CD4-positive, alpha-beta T cell (primary cell): ENCODE data around the gene REL. TPM values are rescaled to one million over a fixed set of nuclear protein-coding genes. Genes with fewer than 3 reads are reported as not detected.

ENCODE experiments used
- ATAC-seq: fragments of 200-7000 bp; cut with Tn5 transposase; one replicate; pipeline ENCODE4 v1.10.0; 2022; ENCODE audit warnings: mild to moderate bottlenecking; ENCODE audit not compliant: poor library complexity
- CTCF ChIA-PET: fragments of 350-600 bp; sonication (Branson Sonifier 250); formaldehyde crosslinking; loops from one replicate; lab custom pipeline; 2021; ENCODE audit warnings: antibody characterized with exemption, inconsistent platforms; lab: Charles Lee
- POLR2A ChIA-PET: fragments of 350-600 bp; sonication (Branson Sonifier 250); formaldehyde crosslinking; loops from one replicate; lab custom pipeline; 2021; ENCODE audit warnings: antibody characterized with exemption, inconsistent platforms; lab: Charles Lee
- DNase-seq, 14 experiments: peaks; one replicate each; pipeline ENCODE4 v3.0.0-alpha.2; 2013 to 2020; ENCODE audit warnings: mixed read lengths in 2 of 14
- H3K27ac ChIP-seq, 2 donors: one replicate each; pipeline versions ENCODE4 v1.5.1 to v1.7.0; 2013; ENCODE audit warnings: low read length in 2 of 2, low read depth in 1 of 2, mild to moderate bottlenecking in 1 of 2
- H3K27me3 ChIP-seq, 2 experiments: 1 replicate in 1 of 2; 2 replicates in 1 of 2; pipeline versions ENCODE4 v1.6.1 to v1.7.0; 2013; ENCODE audit warnings: low read length in 2 of 2, control low read depth in 1 of 2, mild to moderate bottlenecking in 1 of 2, moderate library complexity in 1 of 2; ENCODE audit not compliant: insufficient read depth in 2 of 2, control insufficient read depth in 1 of 2
- H3K36me3 ChIP-seq: one replicate; pipeline ENCODE4 v1.6.1; 2013; ENCODE audit warnings: low read length, control low read depth; ENCODE audit not compliant: insufficient read depth
- H3K4me1 ChIP-seq: one replicate; pipeline ENCODE4 v1.6.1; 2013; ENCODE audit warnings: low read length, control low read depth; ENCODE audit not compliant: insufficient read depth
- H3K4me3 ChIP-seq: one replicate; pipeline ENCODE4 v1.5.1; 2013; ENCODE audit warnings: mild to moderate bottlenecking, low read length, moderate library complexity
- H3K9me3 ChIP-seq, 2 experiments: 1 replicate in 1 of 2; 2 replicates in 1 of 2; pipeline versions ENCODE4 v1.6.1 to v1.7.0; 2013; ENCODE audit warnings: low read length in 2 of 2, mild to moderate bottlenecking in 2 of 2, control low read depth in 1 of 2, moderate library complexity in 1 of 2; ENCODE audit not compliant: control insufficient read depth in 1 of 2, insufficient read depth in 1 of 2
- H3K27ac Mint-ChIP-seq: one replicate; pipeline ENCODE4 v1.8.0; 2020; ENCODE audit warnings: mixed read lengths
- H3K27me3 Mint-ChIP-seq: one replicate; pipeline ENCODE4 v1.8.0; 2021; ENCODE audit warnings: mixed read lengths
- H3K36me3 Mint-ChIP-seq: one replicate; pipeline ENCODE4 v1.8.0; 2021; ENCODE audit warnings: low read depth, mixed read lengths
- H3K4me1 Mint-ChIP-seq: one replicate; pipeline ENCODE4 v1.8.0; 2021; ENCODE audit warnings: low read depth, mixed read lengths
- H3K4me3 Mint-ChIP-seq: one replicate; pipeline ENCODE4 v1.8.0; 2020; ENCODE audit warnings: mild to moderate bottlenecking, mixed read lengths
- H3K9me3 Mint-ChIP-seq: one replicate; pipeline ENCODE4 v1.8.0; 2020; ENCODE audit warnings: mixed read lengths
- CTCF ChIP-seq: fragments of 200-600 bp; IDR thresholded peaks from one replicate; pipeline ENCODE4 v1.8.0; 2022; ENCODE audit warnings: antibody characterized with exemption, mild to moderate bottlenecking
- intact Hi-C, 2 experiments: fragments of 100-400 bp; cut with DNase I in 1 of 2; cut with micrococcal nuclease in 1 of 2; formaldehyde crosslinking; loops; one replicate each; pipeline versions ENCODE4 v1.15.1 to v1.9.0; 2023 to 2025; cut with DNase I, micrococcal nuclease
- total RNA-seq, 174 experiments: library from RNA in 2 of 174; stranded (reverse) in 2 of 174; gene quantifications; one replicate each; pipeline ENCODE4 v1.2.3 and lab custom pipeline; 2021 to 2026

The REL gene
- total RNA-seq, 2 experiments from 2014 or later: 91.9 to 99.9 TPM

GRCh38 chr2:60855989-60856669 is 25.2 kb upstream of the REL start:
- Mint-ChIP-seq H3K9me3 (no peaks in the 10 kb centered on the region), H3K4me3 (no peak overlapping the region), H3K27ac (no peak overlapping the region), H3K36me3 (no peaks in the 10 kb centered on the region), H3K4me1 (no peaks in the 10 kb centered on the region), H3K27me3 (no peaks in the 10 kb centered on the region)
- Histone ChIP-seq H3K9me3 (no peaks in the 10 kb centered on the region), H3K27ac (no peak overlapping the region), H3K4me3 (no peak overlapping the region), H3K4me1 (no peaks in the 10 kb centered on the region), H3K36me3 (no peaks in the 10 kb centered on the region), H3K27me3 (no peaks in the 10 kb centered on the region)
- no peak for TF ChIP-seq CTCF
- ATAC-seq: no peak
- intact Hi-C loops: no loop called here
- CTCF ChIA-PET: no interaction called here
- POLR2A ChIA-PET: no interaction called here
- DNase-seq: no peak

- no peak for DNase-seq
- no peak for TF ChIP-seq CTCF
- no peak overlapping the region for H3K27ac ChIP-seq
- no peaks in the 10 kb centered on the region for H3K4me1 ChIP-seq
- no peaks in the 10 kb centered on the region for H3K27me3 ChIP-seq
- Mint-ChIP-seq H3K4me3 (no peak overlapping the region), H3K9me3 (no peaks in the 10 kb centered on the region), H3K27ac (no peak overlapping the region), H3K27me3 (peaks cover 4% of the 10 kb centered on the region), H3K36me3 (no peaks in the 10 kb centered on the region), H3K4me1 (no peaks in the 10 kb centered on the region)
- H3K9me3 ChIP-seq: peaks cover 0 to 7% of the 10 kb centered on the region in 2 experiments
- no peak overlapping the region for H3K4me3 ChIP-seq
- POLR2A ChIA-PET: no interaction called here
- ATAC-seq: no peak
- CTCF ChIA-PET: no interaction called here
- no peaks in the 10 kb centered on the region for H3K36me3 ChIP-seq
- intact Hi-C loops: no loop called here
These were observed 24.3 kb upstream of the REL start for GRCh38 chr2:60857056-60857455.

GRCh38 chr2:60858897-60859311 is 22.5 kb upstream of the REL start:
- DNase-seq (no peak), ATAC-seq (no peak)
- Mint-ChIP-seq H3K4me3 (no peak overlapping the region), H3K27ac (no peak overlapping the region), H3K36me3 (no peaks in the 10 kb centered on the region), H3K27me3 (peaks cover 5% of the 10 kb centered on the region), H3K9me3 (no peaks in the 10 kb centered on the region), H3K4me1 (no peaks in the 10 kb centered on the region)
- intact Hi-C loops: no loop called here
- H3K27ac ChIP-seq: no peak overlapping the region
- H3K4me3 ChIP-seq: no peak overlapping the region
- POLR2A ChIA-PET: interaction anchor here (1.7 kb wide), 1 partner anchor 22 kb away, joined by 4 read pairs; the partner anchor contains the start of gene REL
- CTCF ChIA-PET: interaction anchor here (0.6 kb wide), 1 partner anchor 616 kb away, joined by 3 read pairs; no protein-coding TSS in a partner anchor
- H3K36me3 ChIP-seq: no peaks in the 10 kb centered on the region
- H3K9me3 ChIP-seq: peaks cover 0 to 7% of the 10 kb centered on the region in 2 experiments
- no peaks in the 10 kb centered on the region for H3K27me3 ChIP-seq
- TF ChIP-seq CTCF: no peak
- H3K4me1 ChIP-seq: no peaks in the 10 kb centered on the region
